ENCODE data around the gene CLEC4G. TPM values are rescaled to one million over a fixed set of nuclear protein-coding genes. Genes with fewer than 3 reads are reported as not detected.

Gene CLEC4G
- polyA plus RNA-seq, 1 donor from 2014 or later = not detected

- H3K36me3 ChIP-seq (ENCODE audit: insufficient read depth, low read length) = no peaks in the 10 kb centered on the region
- no peak overlapping the region for H3K4me3 ChIP-seq (ENCODE audit: low read length)
- H3K27ac ChIP-seq (ENCODE audit: low read length) = no peak overlapping the region
- H3K9me2 ChIP-seq (ENCODE audit: insufficient read depth, low read length) = no peaks in the 10 kb centered on the region
- H2AFZ ChIP-seq (ENCODE audit: low read depth, low read length) = no peak overlapping the region
- H3K9me3 ChIP-seq (ENCODE audit: low read length) = no peaks in the 10 kb centered on the region
- H3F3A ChIP-seq (ENCODE audit: insufficient read depth, low read length, poor library complexity, severe bottlenecking) = no peaks in the 10 kb centered on the region
- H3K4me2 ChIP-seq (ENCODE audit: low read length) = no peak overlapping the region
- H4K20me1 ChIP-seq (ENCODE audit: insufficient read depth) = no peaks in the 10 kb centered on the region
- H3K9ac ChIP-seq (ENCODE audit: low read length) = no peak overlapping the region
- TF ChIP-seq POLR2AphosphoS5 (IDR thresholded peaks at IDR 0.05) (no peak), REST (IDR thresholded peaks at IDR 0.05; ENCODE audit: borderline replicate concordance) (no peak), MXI1 (conservative IDR thresholded peaks at IDR 0.05; ENCODE audit: poor library complexity, severe bottlenecking) (no peak), EP300 (conservative IDR thresholded peaks at IDR 0.05; ENCODE audit: poor library complexity, severe bottlenecking) (no peak), TAF1 (IDR thresholded peaks at IDR 0.05; ENCODE audit: low read depth) (no peak), CTCF (IDR thresholded peaks at IDR 0.05; ENCODE audit: poor library complexity, severe bottlenecking) (no peak), RAD21 (conservative IDR thresholded peaks at IDR 0.05) (no peak), SMC3 (conservative IDR thresholded peaks at IDR 0.05; ENCODE audit: poor library complexity) (no peak), EZH2 (IDR thresholded peaks at IDR 0.05; ENCODE audit: borderline replicate concordance, insufficient read depth, low read length, poor library complexity, severe bottlenecking) (no peak)
- no peaks in the 10 kb centered on the region for H3K27me3 ChIP-seq (ENCODE audit: insufficient read depth, low read depth, low read length)
- H3K79me2 ChIP-seq (replicated peaks; ENCODE audit: insufficient read depth, low read length) = no peaks in the 10 kb centered on the region
Observed at GRCh38 chr19:7744871-7745650, 13.2 kb upstream of the CLEC4G start.

GRCh38 chr19:7744199-7744786, 12.4 kb upstream of the CLEC4G start:
- no peaks in the 10 kb centered on the region for H3K9me3 ChIP-seq (ENCODE audit: low read length)
- no peaks in the 10 kb centered on the region for H3K9me2 ChIP-seq (ENCODE audit: insufficient read depth, low read length)
- no peaks in the 10 kb centered on the region for H4K20me1 ChIP-seq (ENCODE audit: insufficient read depth)
- no peaks in the 10 kb centered on the region for H3K36me3 ChIP-seq (ENCODE audit: insufficient read depth, low read length)
- H3K79me2 ChIP-seq (replicated peaks; ENCODE audit: insufficient read depth, low read length) = no peaks in the 10 kb centered on the region
- H3K27me3 ChIP-seq (ENCODE audit: insufficient read depth, low read depth, low read length) = no peaks in the 10 kb centered on the region
- H3K4me2 ChIP-seq (ENCODE audit: low read length) = no peak overlapping the region
- H3K4me3 ChIP-seq (ENCODE audit: low read length) = no peak overlapping the region
- TF ChIP-seq RAD21 (conservative IDR thresholded peaks at IDR 0.05) (no peak), CTCF (IDR thresholded peaks at IDR 0.05; ENCODE audit: poor library complexity, severe bottlenecking) (no peak), EZH2 (IDR thresholded peaks at IDR 0.05; ENCODE audit: borderline replicate concordance, insufficient read depth, low read length, poor library complexity, severe bottlenecking) (no peak), POLR2AphosphoS5 (IDR thresholded peaks at IDR 0.05) (no peak), TAF1 (IDR thresholded peaks at IDR 0.05; ENCODE audit: low read depth) (no peak), REST (IDR thresholded peaks at IDR 0.05; ENCODE audit: borderline replicate concordance) (no peak)
- no peak overlapping the region for H3K9ac ChIP-seq (ENCODE audit: low read length)
- no peak overlapping the region for H3K27ac ChIP-seq (ENCODE audit: low read length)
- no peaks in the 10 kb centered on the region for H3F3A ChIP-seq (ENCODE audit: insufficient read depth, low read length, poor library complexity, severe bottlenecking)
- no peak overlapping the region for H2AFZ ChIP-seq (ENCODE audit: low read depth, low read length)

Data from neural cell (in vitro differentiated cells).